ENCODE results near the gene F7.

Gene F7

GRCh38 chr13:113118261-113119021 is 12.8 kb downstream of the F7 start:
- in situ Hi-C loops (cut with HindIII; ENCODE audit: low sequenced_read_pairs): no loop called here
- no peak for TF ChIP-seq CTCF (IDR thresholded peaks at IDR 0.05; ENCODE audit: low read depth, low read length, missing control alignments)
- no peak overlapping the region for H3K4me3 ChIP-seq (ENCODE audit: low read depth, low read length)
- DNase-seq (ENCODE audit: low read depth): no peak

GRCh38 chr13:113119166-113119821 is 13.7 kb downstream of the F7 start:
- no peak for TF ChIP-seq CTCF (IDR thresholded peaks at IDR 0.05; ENCODE audit: low read depth, low read length, missing control alignments)
- H3K4me3 ChIP-seq (ENCODE audit: low read depth, low read length): no peak overlapping the region
- in situ Hi-C loops (cut with HindIII; ENCODE audit: low sequenced_read_pairs): no loop called here
- DNase-seq (ENCODE audit: low read depth): no peak

- TF ChIP-seq CTCF (IDR thresholded peaks at IDR 0.05; ENCODE audit: low read depth, low read length, missing control alignments): no peak
- in situ Hi-C loops (cut with HindIII; ENCODE audit: low sequenced_read_pairs): no loop called here
- H3K4me3 ChIP-seq (ENCODE audit: low read depth, low read length): no peak overlapping the region
- no peak for DNase-seq (ENCODE audit: low read depth)
Observed at GRCh38 chr13:113119822-113120189, 14.2 kb downstream of the F7 start.

GRCh38 chr13:113120300-113121182 is 14.9 kb downstream of the F7 start:
- DNase-seq (ENCODE audit: low read depth): no peak
- TF ChIP-seq CTCF (IDR thresholded peaks at IDR 0.05; ENCODE audit: low read depth, low read length, missing control alignments): no peak
- in situ Hi-C loops (cut with HindIII; ENCODE audit: low sequenced_read_pairs): no loop called here
- no peak overlapping the region for H3K4me3 ChIP-seq (ENCODE audit: low read depth, low read length)

GRCh38 chr13:113121183-113121927 is 15.8 kb downstream of the F7 start:
- TF ChIP-seq CTCF (IDR thresholded peaks at IDR 0.05; ENCODE audit: low read depth, low read length, missing control alignments): no peak
- in situ Hi-C loops (cut with HindIII; ENCODE audit: low sequenced_read_pairs): no loop called here
- H3K4me3 ChIP-seq (ENCODE audit: low read depth, low read length): no peak overlapping the region
- no peak for DNase-seq (ENCODE audit: low read depth)

Data from astrocyte of the cerebellum (primary cell).